Activated T-cell treated with anti-CD3 and anti-CD28 coated beads for 1 hour (primary cell): ENCODE data around the gene HOXB4.

Experiments used
- DNase-seq: peaks from one replicate; pipeline ENCODE4 v3.0.0-alpha.2; 2020; ENCODE audit warnings: low read depth

The HOXB4 gene

DNA sequence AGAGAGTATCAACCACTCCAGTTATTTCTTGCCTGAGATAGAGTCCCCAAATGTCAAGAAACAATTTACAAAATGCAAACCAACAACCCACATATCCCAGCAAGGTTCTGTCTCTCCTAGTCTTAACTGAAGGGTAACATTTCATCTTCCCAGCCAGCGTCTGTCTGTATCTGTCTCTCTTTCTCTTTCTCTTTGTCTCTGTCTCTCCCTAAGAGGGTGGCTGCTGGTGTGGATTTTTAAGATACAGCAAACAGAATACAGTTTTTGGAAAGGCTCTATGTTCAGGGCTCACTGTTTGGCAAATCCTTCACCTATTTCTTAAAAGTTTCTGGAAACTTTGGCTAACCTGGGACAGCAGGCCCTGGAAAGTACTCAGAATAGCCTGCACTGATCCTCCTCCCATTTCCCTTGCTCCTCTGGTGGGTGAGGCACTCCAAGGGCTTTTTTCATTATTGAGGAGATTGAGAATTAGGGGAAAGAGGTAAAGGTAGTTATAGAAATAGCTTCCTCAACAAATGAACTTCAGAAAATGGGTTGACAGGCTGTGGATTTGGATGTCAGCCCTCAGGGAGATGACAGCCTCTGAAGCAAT is 6.2 kb downstream of the HOXB4 start:
- DNase-seq = no peak

- no peak for DNase-seq
Measured at GRCh38 chr17:48571024-48571818, 6.9 kb downstream of the HOXB4 start.

- DNase-seq = no peak
Measured at GRCh38 chr17:48570325-48571023, 7.7 kb downstream of the HOXB4 start.

DNA sequence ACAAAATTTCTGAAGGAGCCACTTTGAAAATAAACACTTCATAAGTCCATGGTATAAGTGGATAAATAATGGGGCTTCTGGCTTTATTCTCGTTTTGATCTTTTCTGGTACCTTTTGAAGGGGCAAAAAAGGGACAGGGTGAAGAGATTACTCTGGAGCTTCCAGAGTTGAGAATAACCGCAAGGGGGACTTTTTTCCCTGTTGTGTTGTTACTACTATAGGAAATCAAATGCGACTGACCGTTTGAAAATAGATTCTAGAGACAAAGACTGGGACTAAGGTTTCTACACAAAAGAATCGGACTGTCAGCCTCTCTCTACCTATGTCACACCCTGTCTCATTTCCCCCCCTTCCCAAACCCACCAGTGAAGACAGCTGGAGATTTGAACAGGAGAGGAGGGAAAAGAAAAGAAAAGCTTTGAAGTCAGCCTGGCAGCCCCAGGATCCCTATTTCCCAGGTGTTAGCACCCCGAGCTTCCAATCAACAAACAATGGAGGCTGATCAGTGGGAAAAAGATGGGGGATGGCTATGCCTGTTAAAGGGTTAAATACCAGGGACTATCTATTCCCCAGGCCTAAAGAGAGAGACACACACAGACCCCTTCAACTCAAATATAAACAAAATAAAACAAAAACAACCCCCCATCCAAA is 8.4 kb downstream of the HOXB4 start:
- no peak for DNase-seq

- DNase-seq = no peak
Measured at GRCh38 chr17:48569240-48569582, 8.9 kb downstream of the HOXB4 start.

- no peak for DNase-seq
Measured at GRCh38 chr17:48568499-48569239, 9.5 kb downstream of the HOXB4 start.

GRCh38 chr17:48567646-48568354 is 10.3 kb downstream of the HOXB4 start:
- no peak for DNase-seq

DNA sequence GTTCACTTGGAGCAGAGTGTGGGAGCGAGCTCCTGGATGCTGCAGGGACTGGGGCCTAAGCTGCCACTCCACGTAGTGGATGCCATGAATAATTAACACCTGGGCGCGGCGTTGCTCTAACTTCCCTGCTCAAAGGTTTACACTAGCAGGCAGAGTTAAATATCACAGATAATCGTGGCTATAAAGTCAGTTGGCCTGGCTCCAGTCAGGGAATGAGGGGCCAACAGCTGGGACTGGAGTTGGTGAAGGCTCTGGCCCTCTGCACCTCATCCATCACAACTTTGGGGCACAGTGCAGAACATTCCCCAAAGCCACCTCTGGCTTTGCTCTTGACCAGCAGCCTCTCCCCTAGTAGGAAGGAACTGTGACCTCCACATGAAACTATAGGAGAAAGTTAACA is 10.9 kb downstream of the HOXB4 start:
- no peak for DNase-seq

DNA sequence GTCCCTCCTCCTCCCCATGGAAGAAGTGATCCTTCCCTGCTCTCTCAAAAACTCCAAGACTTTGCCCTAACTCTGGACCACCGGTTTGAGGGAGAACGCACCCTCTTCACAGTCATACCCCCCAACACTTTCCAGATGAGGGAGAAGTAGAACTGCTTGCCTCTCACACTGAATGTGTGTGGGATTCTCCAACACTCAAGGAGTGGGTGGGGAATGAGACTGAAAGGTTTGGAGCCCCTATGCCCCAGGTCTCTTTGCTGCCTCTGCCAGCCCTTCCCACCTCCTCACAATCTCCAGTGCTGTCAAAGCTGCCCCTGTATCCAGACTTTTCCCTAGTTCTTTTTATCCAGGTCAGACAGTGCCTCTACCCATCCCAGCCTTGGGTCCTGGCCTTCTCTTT is 11.4 kb downstream of the HOXB4 start:
- DNase-seq = no peak

GRCh38 chr17:48565925-48566710 is 12.0 kb downstream of the HOXB4 start:
- DNase-seq = no peak

DNA sequence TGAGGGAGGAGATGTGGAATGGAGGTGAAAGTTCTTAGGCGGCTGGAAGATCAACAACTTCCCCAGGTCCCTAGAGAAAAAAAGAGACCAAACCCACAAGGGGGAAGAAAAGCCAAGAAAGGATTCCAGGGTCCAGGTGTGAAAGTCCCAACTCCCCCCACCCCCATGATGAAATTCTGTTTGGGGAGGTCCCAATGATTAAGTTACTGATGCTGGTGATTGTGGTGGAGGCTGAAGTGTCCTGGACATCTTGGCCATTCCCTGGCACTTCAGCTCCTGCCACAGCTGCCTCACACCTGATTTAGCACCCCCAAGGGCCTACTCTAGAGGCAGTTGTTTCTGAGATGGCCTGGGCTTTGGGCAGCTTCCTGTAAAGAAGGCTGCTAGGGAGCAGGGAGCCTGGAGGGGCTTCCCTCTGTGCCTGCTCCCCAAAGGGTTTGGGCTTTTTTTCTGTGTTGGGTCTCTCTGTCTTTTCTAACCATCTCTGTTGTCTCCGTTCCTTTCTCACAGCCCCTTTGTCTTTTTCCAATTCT is 13.1 kb downstream of the HOXB4 start:
- no peak for DNase-seq

- DNase-seq = no peak
Measured at GRCh38 chr17:48564188-48565021, 13.7 kb downstream of the HOXB4 start.

DNA sequence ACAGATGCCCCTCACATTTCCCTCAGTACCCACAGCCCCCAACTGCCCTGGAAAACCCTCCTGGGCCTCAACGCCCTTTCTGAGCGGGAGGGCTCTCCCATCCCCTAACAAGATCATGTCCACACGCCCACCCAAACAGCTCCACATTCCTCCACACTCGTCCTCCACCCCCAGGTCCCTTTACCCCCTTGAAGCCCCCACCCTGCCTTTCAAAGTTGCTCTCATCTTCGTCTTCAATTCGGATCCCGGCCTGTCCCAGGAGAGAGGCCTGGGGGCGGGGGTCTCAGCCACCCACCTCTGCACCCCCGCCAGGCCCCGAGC is 14.3 kb downstream of the HOXB4 start:
- DNase-seq = no peak

DNA sequence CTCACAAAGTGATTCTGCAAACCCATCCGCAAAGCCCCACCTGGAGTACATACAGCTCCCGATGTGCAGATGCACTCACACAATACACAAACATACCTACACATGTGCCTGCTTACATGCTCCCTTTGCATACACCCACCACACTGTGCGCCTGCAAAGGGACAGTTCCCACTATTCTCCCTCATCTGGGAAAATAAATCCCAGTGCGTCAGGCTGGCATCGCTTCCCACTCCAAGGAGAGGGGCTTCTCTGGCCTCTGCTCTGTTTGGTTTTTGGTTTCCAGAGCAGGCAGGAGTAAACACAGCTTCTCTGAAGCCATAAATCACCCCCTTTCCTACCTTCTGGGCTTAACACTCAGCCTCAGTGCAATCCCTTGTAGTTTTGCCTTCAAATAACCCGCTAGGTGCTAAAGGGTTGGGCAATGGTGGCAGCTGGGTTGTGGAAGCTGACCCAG is 14.7 kb downstream of the HOXB4 start:
- no peak for DNase-seq

DNA sequence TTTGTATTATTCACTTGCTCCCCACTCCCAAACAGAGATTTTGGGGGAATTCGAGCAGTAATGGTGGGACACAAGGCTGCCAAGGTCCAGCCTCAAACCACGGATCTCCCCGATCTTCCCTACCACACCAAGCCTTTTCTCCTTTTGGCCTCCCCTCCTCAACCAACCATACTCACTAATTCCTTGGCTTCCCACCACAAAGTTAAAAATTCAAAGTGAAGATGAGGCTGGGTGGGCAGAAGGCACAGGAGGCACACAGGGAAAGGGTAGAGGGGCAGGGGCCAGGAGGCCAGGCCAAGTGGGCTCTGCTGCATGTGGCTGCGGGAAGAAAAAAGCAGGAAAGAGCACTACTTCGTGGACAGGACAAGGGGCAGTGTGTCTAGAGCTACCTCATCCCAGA is 15.2 kb downstream of the HOXB4 start:
- no peak for DNase-seq

GRCh38 chr17:48561884-48562810 is 16.0 kb downstream of the HOXB4 start:
- no peak for DNase-seq

DNA sequence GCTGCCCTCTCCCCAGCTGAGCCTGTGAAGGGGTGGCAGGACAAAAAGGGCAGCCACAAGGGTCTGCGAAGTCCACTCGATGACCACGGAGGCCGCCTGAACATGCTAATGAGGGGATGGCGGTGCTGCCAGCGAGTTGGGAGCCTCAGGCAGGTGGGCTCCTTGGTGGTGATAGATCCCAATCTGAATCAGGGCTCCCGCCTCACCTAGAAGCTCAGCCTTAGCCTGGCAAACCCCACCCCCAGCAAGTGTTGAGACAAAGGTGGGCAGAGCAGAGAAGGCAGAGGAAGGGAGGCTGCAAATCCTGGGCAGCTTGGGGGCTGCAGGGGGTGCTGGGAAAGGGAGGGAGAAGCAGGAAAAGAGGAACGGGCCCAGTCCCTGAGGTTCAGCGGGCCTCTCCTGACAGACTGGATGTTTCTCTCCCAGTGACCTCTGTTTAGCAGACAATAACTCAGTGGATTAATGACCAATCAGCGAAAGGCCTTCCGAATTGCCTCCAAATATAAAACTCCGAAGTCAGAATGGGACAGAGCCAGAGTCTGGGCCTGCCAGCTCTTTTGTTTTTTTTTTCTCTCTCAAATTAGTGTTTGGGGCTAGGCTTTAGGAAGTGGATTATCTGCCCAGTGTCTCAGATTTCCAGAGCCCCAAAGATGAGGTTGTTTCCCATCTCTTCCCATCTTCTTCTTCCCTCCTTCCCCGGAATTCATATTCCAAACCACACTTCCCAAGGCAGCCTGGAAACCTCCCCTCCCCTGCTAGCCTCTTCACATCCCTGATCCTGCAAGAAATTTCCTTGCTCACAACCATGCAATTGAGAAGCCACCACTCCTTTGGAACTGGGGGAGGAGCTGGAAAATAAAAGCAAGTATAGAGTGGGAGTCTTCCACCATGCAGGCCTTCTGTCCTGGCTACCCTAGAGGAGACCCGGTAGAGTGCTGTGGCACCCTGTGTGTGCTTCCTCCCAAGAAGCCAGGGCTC is 18.0 kb downstream of the HOXB4 start:
- no peak for DNase-seq
